Neuronal stem cell (in vitro differentiated cells): ENCODE measurements around the gene UQCRQ.

Experiments
- DNase-seq: peaks from one replicate; pipeline ENCODE4 v3.0.0-alpha.2; 2013; ENCODE audit warnings: low spot score
- H2AFZ ChIP-seq: one replicate; pipeline ENCODE4 v1.6.1; 2013; ENCODE audit warnings: mild to moderate bottlenecking, low read length, inconsistent platforms
- H2AK5ac ChIP-seq: 2 replicates; pipeline ENCODE4 v1.6.1; 2013; ENCODE audit warnings: low read depth, mild to moderate bottlenecking, inconsistent platforms, low read length, moderate library complexity, mixed read lengths
- H2BK120ac ChIP-seq: 2 replicates; pipeline ENCODE4 v1.6.1; 2013; ENCODE audit warnings: low read depth, mild to moderate bottlenecking, inconsistent platforms, low read length, moderate library complexity, mixed read lengths
- H2BK12ac ChIP-seq: one replicate; pipeline ENCODE4 v1.6.1; 2013; ENCODE audit warnings: low read length, inconsistent platforms
- H2BK15ac ChIP-seq: 2 replicates; pipeline ENCODE4 v1.6.1; 2013; ENCODE audit warnings: mild to moderate bottlenecking, low read length, inconsistent platforms, mixed read lengths
- H2BK5ac ChIP-seq: one replicate; pipeline ENCODE4 v1.6.1; 2013; ENCODE audit warnings: inconsistent platforms, mild to moderate bottlenecking, low read length, moderate library complexity
- H3K14ac ChIP-seq: one replicate; pipeline ENCODE4 v1.6.1; 2013; ENCODE audit warnings: low read length, inconsistent platforms
- H3K18ac ChIP-seq: 2 replicates; pipeline ENCODE4 v1.6.1; 2013; ENCODE audit warnings: low read length, inconsistent platforms
- H3K23ac ChIP-seq: 2 replicates; pipeline ENCODE4 v1.6.1; 2013; ENCODE audit warnings: low read depth, mild to moderate bottlenecking, mixed read lengths, low read length, inconsistent platforms; ENCODE audit not compliant: poor library complexity
- H3K27ac ChIP-seq: replicated peaks from 3 replicates; pipeline ENCODE4 v1.5.1; 2013; ENCODE audit warnings: low read length, inconsistent platforms
- H3K27me3 ChIP-seq, 3 experiments: 2 replicates each; pipeline ENCODE4 v1.6.1; 2013; ENCODE audit warnings: low read length in 3 of 3, mild to moderate bottlenecking in 2 of 3, inconsistent platforms in 1 of 3, low read depth in 1 of 3, mixed read lengths in 1 of 3, moderate library complexity in 1 of 3; ENCODE audit not compliant: control insufficient read depth in 3 of 3, insufficient read depth in 3 of 3
- H3K36me3 ChIP-seq, 2 donors: replicated peaks in 1 of 2; 2 replicates each; pipeline ENCODE4 v1.6.1; 2013; ENCODE audit warnings: low read length in 2 of 2; ENCODE audit not compliant: control insufficient read depth in 2 of 2, insufficient read depth in 2 of 2
- H3K4ac ChIP-seq: 2 replicates; pipeline ENCODE4 v1.6.1; 2013; ENCODE audit warnings: inconsistent platforms, mild to moderate bottlenecking, low read length, moderate library complexity
- H3K4me1 ChIP-seq, 2 donors: 1 replicate in 1 of 2; 2 replicates in 1 of 2; pipeline ENCODE4 v1.6.1; 2013; ENCODE audit warnings: low read length in 2 of 2, low read depth in 1 of 2; ENCODE audit not compliant: control insufficient read depth in 2 of 2, insufficient read depth in 1 of 2
- H3K4me2 ChIP-seq: one replicate; pipeline ENCODE4 v1.6.1; 2013; ENCODE audit warnings: mild to moderate bottlenecking, low read length, inconsistent platforms; ENCODE audit not compliant: insufficient read depth, poor library complexity, severe bottlenecking
- H3K4me3 ChIP-seq, 2 donors: 2 replicates each; pipeline ENCODE4 v1.5.1; 2013; ENCODE audit warnings: low read length in 2 of 2, mild to moderate bottlenecking in 2 of 2, inconsistent platforms in 1 of 2, moderate library complexity in 1 of 2
- H3K79me1 ChIP-seq: one replicate; pipeline ENCODE4 v1.6.1; 2013; ENCODE audit warnings: low read depth, mild to moderate bottlenecking, inconsistent platforms, low read length, moderate library complexity
- H3K9ac ChIP-seq: one replicate; pipeline ENCODE4 v1.6.1; 2013; ENCODE audit warnings: mild to moderate bottlenecking, low read depth, low read length, inconsistent platforms; ENCODE audit not compliant: poor library complexity
- H3K9me3 ChIP-seq, 2 donors: replicated peaks in 1 of 2; 2 replicates each; pipeline versions ENCODE3 to v1.6.1; 2013; ENCODE audit warnings: low read length in 2 of 2, mild to moderate bottlenecking in 2 of 2, inconsistent platforms in 1 of 2, low read depth in 1 of 2, mixed read lengths in 1 of 2, moderate library complexity in 1 of 2; ENCODE audit not compliant: control insufficient read depth in 2 of 2, insufficient read depth in 1 of 2
- H4K8ac ChIP-seq: one replicate; pipeline ENCODE4 v1.6.1; 2013; ENCODE audit warnings: low read depth, mild to moderate bottlenecking, inconsistent platforms, low read length, moderate library complexity
- H4K91ac ChIP-seq: one replicate; pipeline ENCODE4 v1.6.1; 2013; ENCODE audit warnings: low read length, low read depth, mild to moderate bottlenecking, inconsistent platforms; ENCODE audit not compliant: poor library complexity
- WGBS, 2 donors: extraction: QIAGEN DNeasy Blood & Tissue Kit; methylation state at CpG; one replicate each; pipeline ENCODE4 v1.1.7; 2013; ENCODE audit warnings: missing lambda C conversion rate in 2 of 2, mixed read lengths in 1 of 2; ENCODE audit not compliant: insufficient read length in 2 of 2, insufficient replicate concordance in 1 of 2; ENCODE audit errors: extremely low coverage in 2 of 2; 5-methylcytosine and 5-hydroxymethylcytosine counted together

Gene UQCRQ

DNA sequence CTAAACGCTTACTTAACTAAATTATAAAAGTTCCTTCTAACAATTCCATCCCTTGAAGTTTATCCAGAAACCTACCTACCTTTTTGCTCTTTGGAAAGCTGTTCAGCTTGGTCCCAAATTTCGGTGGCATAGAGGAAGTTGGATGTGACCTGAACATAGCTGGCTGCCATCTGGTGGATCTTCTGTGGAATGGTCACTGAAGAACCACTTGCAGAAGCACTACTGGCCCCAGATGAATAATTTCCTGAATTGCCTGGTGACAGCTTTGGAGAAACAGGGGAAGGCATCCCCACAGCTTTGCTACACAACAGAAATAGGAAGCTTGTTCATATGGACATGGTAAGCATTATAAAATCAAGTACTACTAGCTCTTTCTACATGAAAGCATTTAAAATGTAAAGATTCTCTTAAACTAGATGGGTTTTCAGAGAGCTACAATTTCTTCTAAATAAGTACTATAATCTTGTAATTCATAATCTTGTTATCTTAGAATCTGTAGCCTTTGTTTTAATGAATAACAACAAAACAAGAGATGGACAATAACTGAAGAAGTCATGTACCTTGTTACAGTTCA lies 16.9 kb downstream of the UQCRQ start:
- no peaks in the 10 kb centered on the region for H3K9me3 ChIP-seq
- H3K4ac ChIP-seq, result no peak overlapping the region
- no peak overlapping the region for H4K8ac ChIP-seq
- H3K18ac ChIP-seq, result no peak overlapping the region
- H3K14ac ChIP-seq, result no peak overlapping the region
- no peak overlapping the region for H2BK12ac ChIP-seq
- DNase-seq, result peak; percentile 20
- no peak overlapping the region for H2BK5ac ChIP-seq
- H3K36me3 ChIP-seq, result peaks cover 18 to 96% of the 10 kb centered on the region in 2 donors
- no peak overlapping the region for H2BK15ac ChIP-seq
- no peaks in the 10 kb centered on the region for H3K4me1 ChIP-seq
- no peak overlapping the region for H4K91ac ChIP-seq
- H3K27ac ChIP-seq, result no peak overlapping the region
- H3K23ac ChIP-seq, result no peak overlapping the region
- no peak overlapping the region for H3K4me2 ChIP-seq
- H2BK120ac ChIP-seq, result no peak overlapping the region
- 100% methylated on average over 1 of the region's 2 CpGs; no CpG with 5 or more reads in 1 of the 2 donors for WGBS, 2 donors
- no peak overlapping the region for H2AFZ ChIP-seq
- no peak overlapping the region for H2AK5ac ChIP-seq
- H3K79me1 ChIP-seq, result no peaks in the 10 kb centered on the region
- H3K9ac ChIP-seq, result no peak overlapping the region
- H3K27me3 ChIP-seq, result no peaks in the 10 kb centered on the region
- no peak overlapping the region for H3K4me3 ChIP-seq

GRCh38 chr5:132884548-132884947 lies 18.1 kb downstream of the UQCRQ start:
- Histone ChIP-seq H3K4me2 (no peak overlapping the region), H3K14ac (no peak overlapping the region), H3K9me3 (no peaks in the 10 kb centered on the region), H2AFZ (no peak overlapping the region), H2AK5ac (no peak overlapping the region), H3K18ac (no peak overlapping the region), H4K91ac (no peak overlapping the region), H2BK5ac (no peak overlapping the region), H3K27ac (no peak overlapping the region), H3K4ac (no peak overlapping the region), H3K23ac (no peak overlapping the region), H3K79me1 (no peaks in the 10 kb centered on the region), H3K9ac (no peak overlapping the region), H3K27me3 (no peaks in the 10 kb centered on the region), H2BK120ac (no peak overlapping the region), H3K4me1 (no peaks in the 10 kb centered on the region), H3K36me3 (peaks cover 18 to 96% of the 10 kb centered on the region in 2 donors), H2BK15ac (no peak overlapping the region), H3K4me3 (no peak overlapping the region), H2BK12ac (no peak overlapping the region), H4K8ac (no peak overlapping the region)
- no CpG with 5 or more reads among the region's 2 CpGs for WGBS, 2 donors
- no peak for DNase-seq

GRCh38 chr5:132886064-132886823 lies 19.8 kb downstream of the UQCRQ start:
- Histone ChIP-seq H3K4me2 (no peak overlapping the region), H3K27me3 (no peaks in the 10 kb centered on the region), H3K18ac (no peak overlapping the region), H2BK120ac (no peak overlapping the region), H4K8ac (no peak overlapping the region), H2BK15ac (no peak overlapping the region), H3K4me1 (no peaks in the 10 kb centered on the region), H2BK5ac (no peak overlapping the region), H4K91ac (no peak overlapping the region), H2AFZ (no peak overlapping the region), H2BK12ac (no peak overlapping the region), H3K9ac (no peak overlapping the region), H3K36me3 (peaks cover 17 to 95% of the 10 kb centered on the region in 2 donors), H3K4me3 (no peak overlapping the region), H3K4ac (no peak overlapping the region), H2AK5ac (no peak overlapping the region), H3K27ac (no peak overlapping the region), H3K9me3 (no peaks in the 10 kb centered on the region), H3K23ac (no peak overlapping the region), H3K14ac (no peak overlapping the region), H3K79me1 (no peaks in the 10 kb centered on the region)
- no CpG with 5 or more reads among the region's 11 CpGs for WGBS, 2 donors
- no peak for DNase-seq

GRCh38 chr5:132887283-132887682 lies 20.8 kb downstream of the UQCRQ start:
- WGBS, 2 donors, result no CpG with 5 or more reads among the region's 1 CpG
- Histone ChIP-seq H3K79me1 (no peaks in the 10 kb centered on the region), H3K23ac (no peak overlapping the region), H3K9ac (no peak overlapping the region), H3K36me3 (peaks cover 17 to 95% of the 10 kb centered on the region in 2 donors), H3K4me3 (no peak overlapping the region), H2BK15ac (no peak overlapping the region), H2AK5ac (no peak overlapping the region), H2AFZ (no peak overlapping the region), H3K4me2 (no peak overlapping the region), H2BK5ac (no peak overlapping the region), H4K8ac (no peak overlapping the region), H3K9me3 (no peaks in the 10 kb centered on the region), H3K27me3 (no peaks in the 10 kb centered on the region), H3K4ac (no peak overlapping the region), H2BK12ac (no peak overlapping the region), H3K27ac (no peak overlapping the region), H2BK120ac (no peak overlapping the region), H3K14ac (no peak overlapping the region), H3K4me1 (no peaks in the 10 kb centered on the region), H4K91ac (no peak overlapping the region), H3K18ac (no peak overlapping the region)
- DNase-seq, result no peak
